Measurements from ENCODE around the gene CTSW. TPM values are rescaled to one million over a fixed set of nuclear protein-coding genes. Genes with fewer than 3 reads are reported as not detected.

CTSW gene
- total and polyA plus RNA-seq, 2 of the 4 experiments (the other 2 are of a cell fraction): 0.07 to 0.18 TPM

DNA sequence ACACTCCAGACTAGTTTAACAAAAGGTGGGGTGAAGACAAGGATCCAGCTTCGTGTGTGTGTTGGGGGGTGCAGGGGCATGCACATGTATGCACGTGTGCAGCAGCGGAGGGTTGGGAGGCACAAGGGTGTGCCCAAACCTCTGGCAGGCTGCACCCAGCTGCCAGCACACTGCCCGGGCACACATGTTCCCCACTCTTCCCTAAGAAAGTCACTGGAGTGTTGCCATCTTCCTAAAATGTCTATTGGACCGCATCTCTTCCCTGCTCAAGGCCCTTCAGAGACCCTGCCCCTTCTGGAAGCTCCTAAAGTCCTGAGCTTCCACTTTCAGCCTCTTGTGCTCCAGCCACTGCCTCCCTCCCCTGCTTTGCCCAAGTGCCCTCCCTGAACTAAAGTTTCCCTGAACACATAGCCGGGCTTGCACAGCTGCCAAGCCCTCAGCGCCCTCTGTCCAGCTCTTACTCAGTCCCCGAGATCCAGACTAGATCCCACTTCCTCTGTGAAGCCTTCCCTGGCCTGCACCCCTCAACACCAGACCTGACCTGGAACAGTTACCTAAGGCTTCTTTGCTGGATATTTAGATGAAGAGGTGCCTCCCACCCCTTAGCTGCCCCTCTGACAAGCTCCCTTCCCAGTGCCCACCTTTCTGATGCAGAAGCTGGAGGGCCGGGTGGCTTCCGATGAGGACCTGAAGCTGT lies 27.7 kb upstream of the CTSW start:
- Histone ChIP-seq H2BK20ac (ENCODE audit: low read depth, low read length) (no peak overlapping the region), H2AFZ (replicated peaks; ENCODE audit: low read length, poor library complexity) (peak overlapping the region; percentile 28), H3K18ac (ENCODE audit: low read depth, low read length) (no peak overlapping the region), H3K23ac (ENCODE audit: low read depth, low read length) (no peak overlapping the region), H3K9me3 (ENCODE audit: control insufficient read depth, insufficient read depth, low read length) (no peaks in the 10 kb centered on the region), H4K5ac (ENCODE audit: low read depth, low read length) (no peak overlapping the region), H3K14ac (replicated peaks; ENCODE audit: low read depth, low read length) (no peak overlapping the region), H2BK15ac (ENCODE audit: low read depth, low read length) (no peak overlapping the region), H4K91ac (ENCODE audit: insufficient read depth, low read depth, low read length) (no peak overlapping the region), H3K4ac (ENCODE audit: low read depth, low read length) (no peak overlapping the region), H4K8ac (ENCODE audit: low read depth in 2 of 2, low read length in 2 of 2) (no peak overlapping the region), H3K79me1 (ENCODE audit: low read depth in 1 of 2, low read length in 2 of 2) (peaks cover 20 to 55% of the 10 kb centered on the region in 2 experiments), H3K4me1 (ENCODE audit: control insufficient read depth, insufficient read depth, low read length) (peaks cover 4% of the 10 kb centered on the region), H2BK5ac (ENCODE audit: low read depth, low read length, poor library complexity, severe bottlenecking) (no peak overlapping the region), H3K4me3 (ENCODE audit: insufficient read depth, low read depth, low read length) (no peak overlapping the region), H3K9ac (ENCODE audit: low read depth, low read length) (no peak overlapping the region), H3K27me3 (ENCODE audit: control insufficient read depth, insufficient read depth, low read length) (no peaks in the 10 kb centered on the region), H3K9me1 (ENCODE audit: insufficient read depth, low read length) (peaks cover 29% of the 10 kb centered on the region), H3K27ac (ENCODE audit: insufficient read depth, low read length) (no peak overlapping the region), H3K36me3 (ENCODE audit: control insufficient read depth, insufficient read depth, low read length) (peaks cover 59% of the 10 kb centered on the region), H3K56ac (ENCODE audit: extremely low read depth, insufficient read depth, low read length) (no peak overlapping the region), H3K4me2 (ENCODE audit: low read depth, low read length) (no peak overlapping the region), H2BK120ac (ENCODE audit: low read depth, low read length) (no peak overlapping the region), H2AK9ac (replicated peaks; ENCODE audit: low read depth, low read length, poor library complexity) (peak overlapping the region; percentile 7), H4K20me1 (ENCODE audit: insufficient read depth, low read length) (peaks cover 70% of the 10 kb centered on the region), H2AK5ac (ENCODE audit: low read depth, low read length) (no peak overlapping the region)
- in situ Hi-C loops (cut with MboI; ENCODE audit: low sequenced_read_pairs) (no loop called here), dilution Hi-C loops (cut with HindIII; ENCODE audit: low sequenced_read_pairs, unreplicated experiment) (no loop called here), intact Hi-C loops (cut with micrococcal nuclease) (no loop called here)
- no peak for TF ChIP-seq BHLHE40 (IDR thresholded peaks at IDR 0.05; ENCODE audit: low read depth, low read length)
- 0 out of 2 replicates have a peak, but pooled peaks have one; percentile 5 for TF ChIP-seq POLR2A (IDR thresholded peaks at IDR 0.05; ENCODE audit: low read depth, low read length)
- no TSS peak for BruUV-seq (replicated peaks)
- ChIA-PET CTCF (interaction anchor here (0.7 to 1.1 kb wide), 2 partner anchors 15 to 34 kb away, joined by 3 read pairs; no protein-coding TSS in a partner anchor), POLR2A (ENCODE audit: unreplicated experiment) (interaction anchor here (0.5 to 1.0 kb wide), 2 partner anchors 139 to 327 kb away, joined by 3 to 4 read pairs; partner anchors contain the start of gene SCYL1)
- 89% methylated on average over 3 of the region's 10 CpGs; no CpG with 5 or more reads in 1 of the 2 experiments for WGBS, 2 experiments (ENCODE audit: extremely low coverage in 2 of 2, insufficient read length in 1 of 2)
- ATAC-seq (ENCODE audit: low read depth) (peak; percentile 1; the same call in 1 of the 2 replicates), DNase-seq (no peak)

Data from IMR-90 (cell line).